IMR-90 (cell line): ENCODE results near the gene ZCWPW1. TPM values are rescaled to one million over a fixed set of nuclear protein-coding genes. Genes with fewer than 3 reads are reported as not detected.

Experiments used
- ATAC-seq: fragments of 200-7000 bp; cut with Tn5 transposase; 2 replicates; pipeline ENCODE4 v1.9.1; 2020; ENCODE audit warnings: low read depth, mild to moderate bottlenecking, moderate library complexity
- BruUV-seq: library from RNA; stranded (reverse); fragments of 400-500 nt; replicated peaks from 2 replicates; lab custom pipeline; 2021; lab: Mats Ljungman, UMichigan
- CTCF ChIA-PET: fragments of 300-600 bp; formaldehyde crosslinking; extraction: SDS; loops from one replicate; lab custom pipeline; 2021; ENCODE audit warnings: antibody characterized with exemption; lab: Yijun Ruan, JAX
- POLR2A ChIA-PET: fragments of 300-600 bp; sonication (Branson Sonifier 250); formaldehyde crosslinking; loops from one replicate; lab custom pipeline; 2022; ENCODE audit warnings: antibody characterized with exemption; ENCODE audit not compliant: unreplicated experiment; lab: Charles Lee
- DNase-seq: peaks from one replicate; pipeline ENCODE4 v3.0.0; 2013
- H2AFZ ChIP-seq: replicated peaks from 2 replicates; pipeline ENCODE3; 2013; ENCODE audit warnings: low read length, mild to moderate bottlenecking; ENCODE audit not compliant: poor library complexity
- H2AK5ac ChIP-seq: 2 replicates; pipeline ENCODE4 v1.6.1; 2013; ENCODE audit warnings: low read depth, low read length, inconsistent platforms
- H2AK9ac ChIP-seq: replicated peaks from 2 replicates; pipeline ENCODE3; 2013; ENCODE audit warnings: mild to moderate bottlenecking, low read depth, low read length, moderate library complexity; ENCODE audit not compliant: poor library complexity
- H2BK120ac ChIP-seq: 2 replicates; pipeline ENCODE4 v1.6.1; 2013; ENCODE audit warnings: low read depth, low read length, inconsistent platforms
- H2BK15ac ChIP-seq: 3 replicates; pipeline ENCODE4 v1.6.1; 2013; ENCODE audit warnings: low read depth, low read length, inconsistent platforms
- H2BK20ac ChIP-seq: 2 replicates; pipeline ENCODE4 v1.6.1; 2013; ENCODE audit warnings: low read depth, mild to moderate bottlenecking, inconsistent platforms, low read length, moderate library complexity
- H2BK5ac ChIP-seq: 2 replicates; pipeline ENCODE4 v1.6.1; 2013; ENCODE audit warnings: mild to moderate bottlenecking, low read depth, low read length, inconsistent platforms; ENCODE audit not compliant: poor library complexity, severe bottlenecking
- H3K14ac ChIP-seq: replicated peaks from 2 replicates; pipeline ENCODE4 v1.6.1; 2013; ENCODE audit warnings: low read depth, low read length, inconsistent platforms
- H3K18ac ChIP-seq: 2 replicates; pipeline ENCODE4 v1.6.1; 2013; ENCODE audit warnings: low read depth, low read length, control low read depth
- H3K23ac ChIP-seq: 2 replicates; pipeline ENCODE4 v1.6.1; 2013; ENCODE audit warnings: low read depth, low read length, inconsistent platforms
- H3K27ac ChIP-seq: 2 replicates; pipeline ENCODE4 v1.5.1; 2013; ENCODE audit warnings: mild to moderate bottlenecking, control low read depth, low read length; ENCODE audit not compliant: insufficient read depth
- H3K27me3 ChIP-seq: 2 replicates; pipeline ENCODE4 v1.6.1; 2013; ENCODE audit warnings: low read length; ENCODE audit not compliant: control insufficient read depth, insufficient read depth
- H3K36me3 ChIP-seq: 2 replicates; pipeline ENCODE4 v1.6.1; 2013; ENCODE audit warnings: low read length, mixed read lengths; ENCODE audit not compliant: control insufficient read depth, insufficient read depth
- H3K4ac ChIP-seq: 2 replicates; pipeline ENCODE4 v1.6.1; 2013; ENCODE audit warnings: low read depth, low read length, inconsistent platforms
- H3K4me1 ChIP-seq: 2 replicates; pipeline ENCODE4 v1.6.1; 2013; ENCODE audit warnings: low read length, mixed read lengths; ENCODE audit not compliant: control insufficient read depth, insufficient read depth
- H3K4me2 ChIP-seq: 2 replicates; pipeline ENCODE4 v1.6.1; 2013; ENCODE audit warnings: low read depth, mild to moderate bottlenecking, control low read depth, low read length, moderate library complexity
- H3K4me3 ChIP-seq: 2 replicates; pipeline ENCODE4 v1.5.1; 2013; ENCODE audit warnings: low read depth, mild to moderate bottlenecking, control low read depth, low read length, moderate library complexity; ENCODE audit not compliant: insufficient read depth
- H3K56ac ChIP-seq: 2 replicates; pipeline ENCODE4 v1.6.1; 2013; ENCODE audit warnings: low read length, inconsistent platforms; ENCODE audit not compliant: insufficient read depth; ENCODE audit errors: extremely low read depth
- H3K79me1 ChIP-seq, 2 experiments: 2 replicates each; pipeline ENCODE4 v1.6.1; 2013; ENCODE audit warnings: low read length in 2 of 2, inconsistent platforms in 1 of 2, low read depth in 1 of 2
- H3K9ac ChIP-seq: 2 replicates; pipeline ENCODE4 v1.6.1; 2013; ENCODE audit warnings: low read depth, low read length, control low read depth
- H3K9me1 ChIP-seq: 2 replicates; pipeline ENCODE4 v1.6.1; 2013; ENCODE audit warnings: low read length, inconsistent platforms; ENCODE audit not compliant: insufficient read depth
- H3K9me3 ChIP-seq: 2 replicates; pipeline ENCODE4 v1.6.1; 2013; ENCODE audit warnings: low read length; ENCODE audit not compliant: control insufficient read depth, insufficient read depth
- H4K20me1 ChIP-seq: 2 replicates; pipeline ENCODE4 v1.6.1; 2013; ENCODE audit warnings: low read length, inconsistent platforms; ENCODE audit not compliant: insufficient read depth
- H4K5ac ChIP-seq: 2 replicates; pipeline ENCODE4 v1.6.1; 2013; ENCODE audit warnings: mild to moderate bottlenecking, low read depth, low read length, control low read depth
- H4K8ac ChIP-seq, 2 experiments: 2 replicates each; pipeline ENCODE4 v1.6.1; 2013; ENCODE audit warnings: low read depth in 2 of 2, low read length in 2 of 2, control low read depth in 1 of 2, inconsistent platforms in 1 of 2
- H4K91ac ChIP-seq: 2 replicates; pipeline ENCODE4 v1.6.1; 2013; ENCODE audit warnings: low read depth, low read length, inconsistent platforms; ENCODE audit not compliant: insufficient read depth
- CHD1 ChIP-seq: IDR thresholded peaks from 2 replicates; pipeline ENCODE4 v1.6.1; 2012; ENCODE audit warnings: low read depth, low read length, improper control_type of control experiment
- RAD21 ChIP-seq: IDR thresholded peaks from 2 replicates; pipeline ENCODE4 v1.6.1; 2012; ENCODE audit warnings: low read length, improper control_type of control experiment
- WGBS, 2 experiments: methylation state at CpG; one replicate each; pipeline versions ENCODE4 v1.1.5 to v1.1.7; 2013; ENCODE audit warnings: missing lambda C conversion rate in 2 of 2; ENCODE audit not compliant: insufficient read length in 1 of 2; ENCODE audit errors: extremely low coverage in 2 of 2; 5-methylcytosine and 5-hydroxymethylcytosine counted together
- dilution Hi-C: fragments of 300-500 bp; cut with HindIII; formaldehyde crosslinking; loops from one replicate; pipeline ENCODE4 v1.14.3; 2018; ENCODE audit warnings: low sequenced_read_pairs; ENCODE audit not compliant: unreplicated experiment
- in situ Hi-C: fragments of 300-500 bp; cut with MboI; formaldehyde crosslinking; loops from 3 replicates; pipeline ENCODE4 v1.14.3; 2019; ENCODE audit warnings: low sequenced_read_pairs, inconsistent platforms, mixed read lengths
- intact Hi-C: fragments of 100-400 bp; cut with micrococcal nuclease; formaldehyde crosslinking; loops from 2 replicates; pipeline ENCODE4 v1.10.0; 2022
- polyA plus RNA-seq, 3 experiments: library from polyadenylated mRNA; depleted of rRNA; stranded (reverse); fragments of >200 nt; gene quantifications; 2 replicates each; pipeline ENCODE4 v1.2.3, GENCODE V29; 2012; ENCODE audit warnings: low replicate concordance in 1 of 3
- total RNA-seq: library from RNA; depleted of rRNA; stranded (reverse); fragments of >200 nt; gene quantifications from 2 replicates; pipeline ENCODE4 v1.2.3, GENCODE V29; 2012

The ZCWPW1 gene
- total and polyA plus RNA-seq, 2 of the 4 experiments (the other 2 are of a cell fraction) = 0.72 to 1.3 TPM

- Histone ChIP-seq H3K9ac (no peak overlapping the region), H3K36me3 (no peaks in the 10 kb centered on the region), H3K9me3 (no peaks in the 10 kb centered on the region), H4K8ac (no peak overlapping the region), H3K4ac (no peak overlapping the region), H2BK20ac (no peak overlapping the region), H3K79me1 (no peaks in the 10 kb centered on the region), H3K27ac (no peak overlapping the region), H3K4me1 (no peaks in the 10 kb centered on the region; the same call in 1 of the 2 replicates), H3K23ac (no peak overlapping the region), H4K91ac (no peak overlapping the region), H2AK5ac (no peak overlapping the region), H3K14ac (no peak overlapping the region), H2BK5ac (no peak overlapping the region), H3K4me3 (no peak overlapping the region), H2AFZ (no peak overlapping the region), H2BK120ac (no peak overlapping the region), H3K9me1 (no peaks in the 10 kb centered on the region), H3K56ac (no peak overlapping the region), H3K18ac (no peak overlapping the region), H4K5ac (no peak overlapping the region), H4K20me1 (no peaks in the 10 kb centered on the region), H2BK15ac (no peak overlapping the region), H3K27me3 (peaks cover 25% of the 10 kb centered on the region), H3K4me2 (no peak overlapping the region), H2AK9ac (no peak overlapping the region)
- no peak for ATAC-seq
- WGBS, 2 experiments = no CpG with 5 or more reads among the region's 1 CpG
- DNase-seq = no peak
- dilution Hi-C loops = no loop called here
- ChIA-PET CTCF (no interaction called here), POLR2A (no interaction called here)
- BruUV-seq = no TSS peak
- no peak for TF ChIP-seq CHD1
- no peak for TF ChIP-seq RAD21
- in situ Hi-C loops = no loop called here
- intact Hi-C loops = no loop called here
Observed at GRCh38 chr7:100413889-100414288, 14.6 kb downstream of the ZCWPW1 start.
